Colonic mucosa (tissue), 4 donors: ENCODE measurements around the gene CFAP97D2. TPM values are rescaled to one million over a fixed set of nuclear protein-coding genes. Genes with fewer than 3 reads are reported as not detected.
A peak's percentile ranks its signal among the peaks of the same experiment; 100 is the strongest.
"Not testable (repeated sequence)": the region's sequence is repeated elsewhere in the genome, so short reads cannot be mapped to it uniquely, and the experiment has no call there.

ENCODE experiments used
- DNase-seq: peaks from one replicate; pipeline ENCODE4 v3.0.0-alpha.2; 2020
- H3K27ac ChIP-seq: fragments of 200-600 bp; one replicate; pipeline ENCODE4 v1.8.0; 2021
- H3K27me3 ChIP-seq: fragments of 200-600 bp; one replicate; pipeline ENCODE4 v1.8.0; 2021
- H3K36me3 ChIP-seq: fragments of 200-600 bp; one replicate; pipeline ENCODE4 v1.8.0; 2021
- H3K4me1 ChIP-seq: fragments of 200-600 bp; one replicate; pipeline ENCODE4 v1.8.0; 2021; ENCODE audit warnings: mild to moderate bottlenecking
- H3K4me3 ChIP-seq: fragments of 200-600 bp; one replicate; pipeline ENCODE4 v1.8.0; 2021
- H3K9ac ChIP-seq, 2 donors: one replicate each; pipeline ENCODE4 v1.7.0; 2013; ENCODE audit warnings: control low read depth in 2 of 2, low read depth in 2 of 2, low read length in 2 of 2
- H3K9me3 ChIP-seq: fragments of 200-600 bp; one replicate; pipeline ENCODE4 v1.8.0; 2021
- intact Hi-C: fragments of 100-400 bp; cut with DNase I; formaldehyde crosslinking; loops from one replicate; pipeline ENCODE4 v1.14.1; 2022
- total RNA-seq, 2 donors: library from RNA; stranded (reverse); fragmentation: NEBNext Ultra II Directional in 1 of 2; extraction: Animal tissue kit (Norgen Biotek cat#: 25700) in 1 of 2; gene quantifications; one replicate each; pipeline ENCODE4 v1.2.1, GENCODE V29; 2021
- TF ChIP-seq, protein P1 (sequence below): fragments of 200-600 bp; IDR thresholded peaks from one replicate; pipeline ENCODE4 v1.8.0; 2022; ENCODE audit warnings: antibody characterized with exemption, mild to moderate bottlenecking
- donor health status: healthy.
- donor health status: DM: no; HTN: no; CAD: no.
- donor health status: DM: no; HTN: no; CAD: no.

The CFAP97D2 gene
- total RNA-seq, 2 donors from 2014 or later = not detected

DNA sequence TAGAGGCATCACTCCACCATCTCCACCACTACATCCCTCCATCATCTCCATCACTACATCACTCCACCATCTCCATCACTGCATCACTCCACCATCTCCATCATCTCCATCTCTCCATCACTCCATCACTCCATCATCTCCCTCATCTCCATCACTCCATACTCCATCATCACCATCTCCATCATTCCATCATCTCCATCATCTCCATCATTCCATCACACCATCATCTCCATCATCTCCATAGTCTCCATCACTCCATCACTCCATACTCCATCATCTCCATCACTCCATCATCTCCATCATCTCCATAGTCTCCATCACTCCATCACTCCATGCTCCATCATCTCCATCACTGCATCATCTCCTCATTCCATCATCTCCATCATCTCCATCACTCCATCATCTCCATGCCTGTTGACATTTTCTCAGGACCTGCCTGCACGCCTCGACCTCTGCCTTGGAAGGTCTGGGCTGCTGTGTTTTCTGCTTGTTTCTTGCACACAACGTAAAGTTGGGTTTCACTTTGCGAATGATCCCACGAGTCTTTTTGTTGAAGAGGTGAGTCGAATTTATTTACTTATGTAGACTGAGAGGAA lies 25.5 kb upstream of the CFAP97D2 start:
- TF ChIP-seq, protein P1, sequence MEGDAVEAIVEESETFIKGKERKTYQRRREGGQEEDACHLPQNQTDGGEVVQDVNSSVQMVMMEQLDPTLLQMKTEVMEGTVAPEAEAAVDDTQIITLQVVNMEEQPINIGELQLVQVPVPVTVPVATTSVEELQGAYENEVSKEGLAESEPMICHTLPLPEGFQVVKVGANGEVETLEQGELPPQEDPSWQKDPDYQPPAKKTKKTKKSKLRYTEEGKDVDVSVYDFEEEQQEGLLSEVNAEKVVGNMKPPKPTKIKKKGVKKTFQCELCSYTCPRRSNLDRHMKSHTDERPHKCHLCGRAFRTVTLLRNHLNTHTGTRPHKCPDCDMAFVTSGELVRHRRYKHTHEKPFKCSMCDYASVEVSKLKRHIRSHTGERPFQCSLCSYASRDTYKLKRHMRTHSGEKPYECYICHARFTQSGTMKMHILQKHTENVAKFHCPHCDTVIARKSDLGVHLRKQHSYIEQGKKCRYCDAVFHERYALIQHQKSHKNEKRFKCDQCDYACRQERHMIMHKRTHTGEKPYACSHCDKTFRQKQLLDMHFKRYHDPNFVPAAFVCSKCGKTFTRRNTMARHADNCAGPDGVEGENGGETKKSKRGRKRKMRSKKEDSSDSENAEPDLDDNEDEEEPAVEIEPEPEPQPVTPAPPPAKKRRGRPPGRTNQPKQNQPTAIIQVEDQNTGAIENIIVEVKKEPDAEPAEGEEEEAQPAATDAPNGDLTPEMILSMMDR = no peak
- no peak overlapping the region for H3K27ac ChIP-seq
- no peak overlapping the region for H3K9ac ChIP-seq
- no peaks in the 10 kb centered on the region for H3K36me3 ChIP-seq
- H3K27me3 ChIP-seq = no peaks in the 10 kb centered on the region
- no peaks in the 10 kb centered on the region for H3K9me3 ChIP-seq
- DNase-seq = no peak
- H3K4me1 ChIP-seq = no peaks in the 10 kb centered on the region
- intact Hi-C loops = no loop called here
- H3K4me3 ChIP-seq = no peak overlapping the region

DNA sequence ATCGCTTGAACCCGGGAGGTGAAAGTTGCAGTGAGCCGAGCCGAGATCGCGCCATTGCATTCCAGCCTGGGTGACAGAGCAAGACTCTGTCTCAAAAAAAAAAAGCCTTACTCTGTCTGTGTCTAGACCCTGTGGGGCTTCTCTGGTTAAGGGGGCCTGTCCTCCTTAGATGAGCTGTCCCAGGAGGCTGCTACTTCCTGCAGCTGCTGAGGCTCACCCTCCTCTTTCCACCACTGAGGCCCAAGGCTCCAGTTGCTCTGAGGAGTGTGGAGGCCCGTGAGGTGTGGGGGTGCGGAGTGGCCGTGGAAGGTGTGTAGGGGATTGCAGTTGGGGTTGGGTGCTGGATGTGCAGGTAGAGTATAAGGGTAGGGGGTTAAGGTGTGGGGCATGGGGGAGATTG lies 24.6 kb upstream of the CFAP97D2 start:
- no peaks in the 10 kb centered on the region for H3K36me3 ChIP-seq
- no peak overlapping the region for H3K27ac ChIP-seq
- H3K4me1 ChIP-seq = no peaks in the 10 kb centered on the region
- no peaks in the 10 kb centered on the region for H3K27me3 ChIP-seq
- no peaks in the 10 kb centered on the region for H3K9me3 ChIP-seq
- TF ChIP-seq, protein P1 = no peak
- DNase-seq = no peak
- intact Hi-C loops = no loop called here
- H3K9ac ChIP-seq = no peak overlapping the region
- H3K4me3 ChIP-seq = no peak overlapping the region

DNA sequence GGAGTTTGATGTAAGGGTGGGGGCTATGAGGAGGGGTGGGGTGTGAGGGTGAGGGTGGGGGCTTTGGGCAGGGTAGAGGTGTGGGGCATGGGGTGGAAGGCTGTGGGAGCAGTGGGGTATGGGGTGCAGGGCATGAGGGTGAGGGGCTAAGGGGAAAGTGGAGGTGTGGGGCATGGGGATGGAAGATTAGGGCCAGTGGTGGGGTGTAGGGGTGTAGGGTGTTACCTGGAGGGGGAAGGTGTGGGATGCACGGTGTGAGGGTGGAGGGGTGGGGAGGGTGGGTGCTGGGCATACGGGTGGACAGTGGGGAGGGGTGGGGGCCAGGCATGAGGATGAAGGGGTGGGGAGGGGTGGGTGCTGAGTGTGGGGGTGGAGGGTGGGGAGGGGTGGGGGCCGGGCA lies 23.7 kb upstream of the CFAP97D2 start:
- Histone ChIP-seq H3K9me3 (no peaks in the 10 kb centered on the region), H3K4me3 (no peak overlapping the region), H3K36me3 (no peaks in the 10 kb centered on the region), H3K27me3 (no peaks in the 10 kb centered on the region), H3K9ac (no peak overlapping the region), H3K27ac (no peak overlapping the region), H3K4me1 (no peaks in the 10 kb centered on the region)
- DNase-seq = no peak
- intact Hi-C loops = no loop called here
- TF ChIP-seq, protein P1 = no peak

DNA sequence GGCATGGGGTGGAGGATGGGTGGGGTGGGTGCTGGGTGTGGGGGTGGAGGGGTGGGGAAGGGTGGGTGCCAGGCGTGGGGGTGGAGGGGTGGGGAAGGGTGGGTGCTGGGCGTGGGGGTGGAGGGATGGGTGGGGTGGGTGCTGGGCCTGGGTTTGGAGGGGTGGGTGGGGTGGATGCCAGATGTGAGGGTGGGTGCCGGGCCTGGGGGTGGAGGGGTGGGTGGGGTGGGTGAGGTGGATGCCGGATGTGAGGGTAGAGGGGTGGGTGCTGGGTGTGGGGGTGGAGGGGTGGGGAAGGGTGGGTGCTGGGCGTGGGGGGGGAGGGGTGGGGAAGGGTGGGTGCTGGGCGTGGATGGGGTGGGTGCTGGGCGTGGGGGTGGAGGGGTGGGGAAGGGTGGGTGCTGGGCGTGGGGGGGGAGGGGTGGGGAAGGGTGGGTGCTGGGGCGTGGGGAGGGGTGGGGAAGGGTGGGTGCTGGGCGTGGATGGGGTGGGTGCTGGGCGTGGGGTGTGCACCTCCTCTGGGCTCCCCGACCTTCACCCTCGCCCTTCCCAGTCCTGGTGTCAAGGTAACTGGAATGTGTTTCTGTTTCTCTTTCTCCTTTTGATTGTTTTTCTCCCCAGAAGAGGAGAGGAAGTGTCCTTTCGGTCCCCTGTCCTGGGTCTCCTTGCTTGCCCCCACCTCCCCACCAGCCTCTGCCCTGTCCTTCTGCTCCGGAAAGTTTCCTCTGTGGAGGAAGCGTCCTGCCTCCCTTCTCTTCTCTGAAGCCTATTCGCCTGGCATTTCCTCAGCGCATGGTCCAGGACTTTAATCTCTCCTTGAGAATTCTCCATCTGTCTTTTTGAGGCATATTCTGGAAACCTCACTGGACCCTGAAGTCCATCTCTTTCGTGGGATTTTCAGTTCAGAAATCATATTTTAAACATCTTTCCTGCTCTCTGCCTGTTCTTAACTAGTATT lies 22.9 kb upstream of the CFAP97D2 start:
- no peak for DNase-seq
- intact Hi-C loops = no loop called here

DNA sequence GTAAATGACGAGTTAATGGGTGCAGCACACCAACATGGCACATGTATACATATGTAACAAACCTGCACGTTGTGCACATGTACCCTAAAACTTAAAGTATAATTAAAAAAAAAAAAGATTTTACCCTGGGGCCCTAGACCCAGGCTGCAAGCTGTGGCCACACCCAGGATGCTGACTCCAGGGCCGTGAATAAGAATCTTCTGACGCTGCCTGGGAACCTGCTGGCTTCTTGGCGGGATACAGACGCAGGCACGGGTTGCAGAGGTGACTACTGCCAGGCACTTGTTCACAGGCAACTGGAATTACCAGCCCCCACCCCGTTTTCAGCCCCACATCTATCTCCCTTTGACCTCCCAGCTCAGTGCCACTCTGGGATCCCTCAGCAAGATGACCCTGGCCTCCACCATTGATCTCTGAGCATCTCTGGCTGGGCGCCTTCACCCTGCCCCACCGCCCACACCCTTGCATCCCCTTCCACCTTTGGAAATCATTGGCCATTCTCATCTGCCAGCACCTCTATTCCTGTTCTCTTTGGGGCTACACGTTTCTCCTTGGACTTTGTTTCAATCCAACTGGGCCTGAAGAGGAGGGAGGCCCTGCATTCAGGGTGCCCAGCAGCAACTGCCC lies 21.1 kb upstream of the CFAP97D2 start:
- no peak overlapping the region for H3K27ac ChIP-seq
- DNase-seq = no peak
- no peak overlapping the region for H3K9ac ChIP-seq
- TF ChIP-seq, protein P1 = no peak
- intact Hi-C loops = no loop called here
- no peak overlapping the region for H3K4me3 ChIP-seq
- no peaks in the 10 kb centered on the region for H3K27me3 ChIP-seq
- H3K4me1 ChIP-seq = peaks cover 3% of the 10 kb centered on the region
- H3K9me3 ChIP-seq = no peaks in the 10 kb centered on the region
- no peaks in the 10 kb centered on the region for H3K36me3 ChIP-seq

More for the DNA sequence above, 22.9 kb upstream of the CFAP97D2 start:
- peak overlapping the region in 1 of 2 donors; percentile 46 for H3K9ac ChIP-seq
- TF ChIP-seq, protein P1 = no peak
- H3K36me3 ChIP-seq = no peaks in the 10 kb centered on the region
- no peaks in the 10 kb centered on the region for H3K4me1 ChIP-seq
- no peaks in the 10 kb centered on the region for H3K27me3 ChIP-seq
- H3K27ac ChIP-seq = no peak overlapping the region
- H3K4me3 ChIP-seq = no peak overlapping the region
- no peaks in the 10 kb centered on the region for H3K9me3 ChIP-seq

DNA sequence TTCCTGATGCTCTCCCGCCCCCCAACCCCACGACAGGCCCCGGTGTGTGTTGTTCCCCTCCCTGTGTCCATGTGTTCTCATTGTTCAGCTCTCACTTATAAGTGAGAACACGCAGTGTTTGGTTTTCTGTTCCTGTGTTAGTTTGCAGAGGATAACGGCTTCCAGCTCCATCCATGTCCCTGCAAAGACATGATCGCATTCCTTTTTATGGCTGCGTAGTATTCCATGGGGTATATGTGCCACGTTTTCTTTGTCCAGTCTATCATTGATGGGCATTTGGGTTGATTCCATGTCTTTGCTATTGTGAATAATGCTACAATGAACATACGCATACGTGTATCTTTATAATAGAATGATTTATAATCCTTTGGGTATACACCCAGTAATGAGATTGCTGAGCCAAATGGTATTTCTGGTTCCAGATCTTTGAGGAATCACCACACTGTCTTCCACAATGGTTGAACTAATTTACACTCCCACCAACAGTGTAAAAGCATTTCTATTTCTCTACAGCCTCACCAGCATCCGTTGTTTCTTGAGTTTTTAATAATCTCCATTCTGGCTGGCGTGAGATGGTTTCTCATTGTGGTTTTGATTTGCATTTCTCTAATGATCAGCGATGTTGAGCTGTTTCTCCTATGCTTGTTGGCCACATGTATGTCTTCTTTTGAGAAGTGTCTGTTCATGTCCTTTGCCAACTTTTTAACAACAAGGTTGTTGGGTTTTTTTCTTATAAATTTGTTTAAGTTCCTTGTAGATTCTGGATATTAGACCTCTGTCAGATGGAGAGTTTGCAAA lies 20.0 kb upstream of the CFAP97D2 start:
- not testable (repeated sequence) for DNase-seq

More for the DNA sequence above, 20.0 kb upstream of the CFAP97D2 start:
- H3K9ac ChIP-seq, H3K9me3 ChIP-seq, H3K4me3 ChIP-seq, H3K27ac ChIP-seq, H3K27me3 ChIP-seq, intact Hi-C loops, H3K4me1 ChIP-seq, H3K36me3 ChIP-seq: not testable (repeated sequence)
